HL-60 (cell line): ENCODE results near the gene SNTG2.

Source experiments
- DNase-seq, 2 experiments: peaks; one replicate each; pipeline ENCODE4 v3.0.0-alpha.2; 2010 to 2020; ENCODE audit warnings: low read depth in 1 of 2, low spot score in 1 of 2
- H3K27ac ChIP-seq: fragments of 250-450 bp; sonication (Bioruptor Pico); replicated peaks from 2 replicates; pipeline ENCODE4 v1.5.1; 2020; ENCODE audit warnings: mild to moderate bottlenecking, moderate library complexity
- H3K27me3 ChIP-seq: fragments of 250-450 bp; sonication (Bioruptor Pico); 2 replicates; pipeline ENCODE4 v1.5.1; 2021; ENCODE audit warnings: mild to moderate bottlenecking, moderate library complexity; ENCODE audit not compliant: insufficient read depth, poor library complexity, severe bottlenecking
- H3K4me3 ChIP-seq: replicated peaks from 2 replicates; pipeline ENCODE4 v1.5.1; 2011; ENCODE audit warnings: mild to moderate bottlenecking, control low read depth, low read length; ENCODE audit not compliant: insufficient read depth
- GABPA ChIP-seq: IDR thresholded peaks from 2 replicates; pipeline ENCODE4 v1.6.1; 2012; ENCODE audit warnings: low read depth
- POLR2AphosphoS5 ChIP-seq: IDR thresholded peaks from 2 replicates; pipeline ENCODE4 v1.6.1; 2012; ENCODE audit warnings: low read depth
- SPI1 ChIP-seq: IDR thresholded peaks from 2 replicates; pipeline ENCODE4 v1.6.1; 2012; ENCODE audit warnings: low read depth, mild to moderate bottlenecking, borderline replicate concordance
- TF ChIP-seq, protein P1 (sequence below): IDR thresholded peaks from one replicate; pipeline ENCODE4 v1.5.1; 2011; ENCODE audit warnings: low read length, control low read depth, inconsistent platforms; ENCODE audit not compliant: insufficient read depth
- TF ChIP-seq, protein P2 (sequence below): IDR thresholded peaks from 2 replicates; pipeline ENCODE4 v1.6.1; 2012; ENCODE audit warnings: low read depth; ENCODE audit not compliant: insufficient replicate concordance

Gene SNTG2

DNA sequence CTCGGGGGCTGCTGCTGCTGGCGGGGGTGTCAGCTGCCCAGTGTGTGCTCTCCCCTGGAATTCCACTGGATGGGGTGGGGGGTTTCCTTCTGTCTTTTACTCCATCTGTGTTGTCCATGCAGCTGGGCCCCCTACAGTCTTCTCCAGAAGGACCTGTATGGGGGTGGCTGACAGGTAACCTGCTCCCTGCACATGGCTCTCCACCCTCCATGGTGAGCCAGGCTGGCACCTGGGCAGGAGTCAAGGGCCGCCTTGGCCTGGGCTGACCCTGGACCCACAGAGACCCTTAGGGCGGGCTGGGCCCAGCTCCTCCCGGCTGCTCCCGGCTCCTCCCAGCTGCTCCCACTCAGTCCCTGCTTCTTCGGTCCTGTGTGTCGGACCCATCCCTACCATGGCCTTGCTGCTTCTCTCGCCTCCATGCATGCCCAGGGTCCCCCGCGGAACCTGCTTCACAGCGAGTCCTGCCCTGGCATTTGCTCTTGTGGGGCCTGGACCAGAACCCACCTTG lies 15.0 kb downstream of the SNTG2 start:
- Histone ChIP-seq H3K27me3 (no peaks in the 10 kb centered on the region), H3K27ac (no peak overlapping the region), H3K4me3 (no peak overlapping the region)
- TF ChIP-seq, protein P1, sequence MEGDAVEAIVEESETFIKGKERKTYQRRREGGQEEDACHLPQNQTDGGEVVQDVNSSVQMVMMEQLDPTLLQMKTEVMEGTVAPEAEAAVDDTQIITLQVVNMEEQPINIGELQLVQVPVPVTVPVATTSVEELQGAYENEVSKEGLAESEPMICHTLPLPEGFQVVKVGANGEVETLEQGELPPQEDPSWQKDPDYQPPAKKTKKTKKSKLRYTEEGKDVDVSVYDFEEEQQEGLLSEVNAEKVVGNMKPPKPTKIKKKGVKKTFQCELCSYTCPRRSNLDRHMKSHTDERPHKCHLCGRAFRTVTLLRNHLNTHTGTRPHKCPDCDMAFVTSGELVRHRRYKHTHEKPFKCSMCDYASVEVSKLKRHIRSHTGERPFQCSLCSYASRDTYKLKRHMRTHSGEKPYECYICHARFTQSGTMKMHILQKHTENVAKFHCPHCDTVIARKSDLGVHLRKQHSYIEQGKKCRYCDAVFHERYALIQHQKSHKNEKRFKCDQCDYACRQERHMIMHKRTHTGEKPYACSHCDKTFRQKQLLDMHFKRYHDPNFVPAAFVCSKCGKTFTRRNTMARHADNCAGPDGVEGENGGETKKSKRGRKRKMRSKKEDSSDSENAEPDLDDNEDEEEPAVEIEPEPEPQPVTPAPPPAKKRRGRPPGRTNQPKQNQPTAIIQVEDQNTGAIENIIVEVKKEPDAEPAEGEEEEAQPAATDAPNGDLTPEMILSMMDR, result no peak
- TF ChIP-seq, protein P2, sequence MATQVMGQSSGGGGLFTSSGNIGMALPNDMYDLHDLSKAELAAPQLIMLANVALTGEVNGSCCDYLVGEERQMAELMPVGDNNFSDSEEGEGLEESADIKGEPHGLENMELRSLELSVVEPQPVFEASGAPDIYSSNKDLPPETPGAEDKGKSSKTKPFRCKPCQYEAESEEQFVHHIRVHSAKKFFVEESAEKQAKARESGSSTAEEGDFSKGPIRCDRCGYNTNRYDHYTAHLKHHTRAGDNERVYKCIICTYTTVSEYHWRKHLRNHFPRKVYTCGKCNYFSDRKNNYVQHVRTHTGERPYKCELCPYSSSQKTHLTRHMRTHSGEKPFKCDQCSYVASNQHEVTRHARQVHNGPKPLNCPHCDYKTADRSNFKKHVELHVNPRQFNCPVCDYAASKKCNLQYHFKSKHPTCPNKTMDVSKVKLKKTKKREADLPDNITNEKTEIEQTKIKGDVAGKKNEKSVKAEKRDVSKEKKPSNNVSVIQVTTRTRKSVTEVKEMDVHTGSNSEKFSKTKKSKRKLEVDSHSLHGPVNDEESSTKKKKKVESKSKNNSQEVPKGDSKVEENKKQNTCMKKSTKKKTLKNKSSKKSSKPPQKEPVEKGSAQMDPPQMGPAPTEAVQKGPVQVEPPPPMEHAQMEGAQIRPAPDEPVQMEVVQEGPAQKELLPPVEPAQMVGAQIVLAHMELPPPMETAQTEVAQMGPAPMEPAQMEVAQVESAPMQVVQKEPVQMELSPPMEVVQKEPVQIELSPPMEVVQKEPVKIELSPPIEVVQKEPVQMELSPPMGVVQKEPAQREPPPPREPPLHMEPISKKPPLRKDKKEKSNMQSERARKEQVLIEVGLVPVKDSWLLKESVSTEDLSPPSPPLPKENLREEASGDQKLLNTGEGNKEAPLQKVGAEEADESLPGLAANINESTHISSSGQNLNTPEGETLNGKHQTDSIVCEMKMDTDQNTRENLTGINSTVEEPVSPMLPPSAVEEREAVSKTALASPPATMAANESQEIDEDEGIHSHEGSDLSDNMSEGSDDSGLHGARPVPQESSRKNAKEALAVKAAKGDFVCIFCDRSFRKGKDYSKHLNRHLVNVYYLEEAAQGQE, result no peak
- TF ChIP-seq GABPA (no peak), SPI1 (no peak), POLR2AphosphoS5 (no peak)
- DNase-seq, result no peak

DNA sequence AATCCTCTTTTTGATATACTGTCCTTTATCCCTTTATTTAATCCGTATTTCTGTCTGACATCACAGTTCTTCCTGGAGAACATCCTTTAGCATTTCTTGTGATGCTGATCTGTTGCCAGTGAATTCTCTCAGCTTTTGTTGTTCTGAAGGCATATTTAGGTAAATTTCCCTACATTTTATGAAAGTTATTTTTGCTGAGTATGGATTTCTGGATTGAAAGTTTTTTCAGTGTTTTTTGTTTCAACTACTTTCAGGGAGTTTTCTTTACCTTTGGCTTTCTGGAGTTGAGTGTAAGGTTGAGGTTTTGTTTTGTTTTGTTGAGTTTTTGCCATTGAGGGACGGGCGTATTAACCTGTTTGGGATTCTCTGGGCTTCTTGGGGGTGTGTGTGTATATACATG lies 22.5 kb downstream of the SNTG2 start:
- no peak overlapping the region for H3K27ac ChIP-seq
- H3K4me3 ChIP-seq, result no peak overlapping the region
- H3K27me3 ChIP-seq, result no peaks in the 10 kb centered on the region
- no peak for DNase-seq
- TF ChIP-seq, protein P2, result no peak
- TF ChIP-seq GABPA, result no peak
- no peak for TF ChIP-seq SPI1
- TF ChIP-seq, protein P1, result no peak
- no peak for TF ChIP-seq POLR2AphosphoS5

DNA sequence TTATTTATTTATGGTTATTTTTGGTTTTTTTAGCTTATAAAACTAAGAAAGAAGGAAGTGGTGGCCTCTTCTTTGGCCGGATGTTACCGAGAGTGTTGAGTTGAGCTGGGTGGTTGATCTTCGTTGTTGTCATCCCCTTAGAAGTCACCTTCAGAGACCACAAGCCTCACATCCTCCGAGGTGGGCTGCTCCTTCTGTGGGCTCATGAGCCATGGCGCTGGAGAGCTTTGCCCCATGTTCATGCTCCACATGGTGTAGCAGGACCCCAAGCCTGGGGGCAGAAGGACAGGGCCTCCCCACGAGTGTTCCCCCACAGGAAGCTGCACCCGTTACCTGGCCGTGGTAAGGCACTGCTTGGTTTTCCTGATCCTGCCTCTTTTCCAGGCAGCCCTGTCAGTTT lies 23.4 kb downstream of the SNTG2 start:
- Histone ChIP-seq H3K27me3 (no peaks in the 10 kb centered on the region), H3K4me3 (no peak overlapping the region), H3K27ac (no peak overlapping the region)
- DNase-seq, result no peak
- TF ChIP-seq, protein P1, result no peak
- no peak for TF ChIP-seq GABPA
- TF ChIP-seq, protein P2, result no peak
- TF ChIP-seq POLR2AphosphoS5, result no peak
